Muscle of back (tissue), 11 donors: ENCODE results near the gene CADPS2. TPM values are rescaled to one million over a fixed set of nuclear protein-coding genes. Genes with fewer than 3 reads are reported as not detected.
A peak's percentile ranks its signal among the peaks of the same experiment; 100 is the strongest.
"Not testable (repeated sequence)": the region's sequence is repeated elsewhere in the genome, so short reads cannot be mapped to it uniquely, and the experiment has no call there.

Experiments used
- DNase-seq, 3 donors: peaks; one replicate each; pipeline versions ENCODE4 v3.0.0 to v3.0.0-alpha.2; 2013
- polyA plus RNA-seq, 10 donors: library from polyadenylated mRNA; unstranded; fragments of 120-200 nt; gene quantifications; one replicate each; pipeline ENCODE4 v1.2.1, GENCODE V29; 2013; ENCODE audit not compliant: insufficient read length in 10 of 10

The CADPS2 gene
- polyA plus RNA-seq, 10 donors: 2.7 to 8.6 (median 5.0) TPM

GRCh38 chr7:122299624-122300210, 586.5 kb downstream of the CADPS2 start:
- DNase-seq: peak in 1 of 3 donors; percentile 32

- DNase-seq: no peak
Observed at GRCh38 chr7:122298618-122299017, 587.6 kb downstream of the CADPS2 start.

GRCh38 chr7:122298131-122298530, 588.1 kb downstream of the CADPS2 start:
- no peak for DNase-seq

- DNase-seq: no peak
Observed at GRCh38 chr7:122291189-122291588, 595.1 kb downstream of the CADPS2 start.

GRCh38 chr7:122290476-122290875, 595.8 kb downstream of the CADPS2 start:
- DNase-seq: no peak

- no peak for DNase-seq
Observed at GRCh38 chr7:122289426-122289825, 596.8 kb downstream of the CADPS2 start.

DNA sequence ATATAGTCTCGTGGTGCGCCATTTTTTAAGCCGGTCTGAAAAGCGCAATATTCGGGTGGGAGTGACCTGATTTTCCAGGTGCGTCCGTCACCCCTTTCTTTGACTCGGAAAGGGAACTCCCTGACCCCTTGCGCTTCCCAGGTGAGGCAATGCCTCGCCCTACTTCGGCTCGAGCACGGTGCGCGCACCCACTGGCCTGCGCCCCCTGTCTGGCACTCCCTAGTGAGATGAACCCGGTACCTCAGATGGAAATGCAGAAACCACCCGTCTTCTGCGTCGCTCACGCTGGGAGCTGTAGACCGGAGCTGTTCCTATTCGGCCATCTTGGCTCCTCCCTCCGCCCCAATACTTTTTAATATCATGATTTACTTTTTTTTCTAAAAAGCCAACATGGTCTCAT, 601.7 kb downstream of the CADPS2 start:
- not testable (repeated sequence) for DNase-seq

GRCh38 chr7:122273117-122273516, 613.1 kb downstream of the CADPS2 start:
- no peak for DNase-seq

- DNase-seq: no peak
Observed at GRCh38 chr7:122269241-122269640, 617.0 kb downstream of the CADPS2 start.

Other genes starting within 250 kb of the CADPS2 start
- under 1 TPM in 1 of 10 donors, not detected in 9; 0.18 TPM for gene RNF133, start 187.3 kb downstream of the CADPS2 start, polyA plus RNA-seq
- gene RNF148, start 183.5 kb downstream of the CADPS2 start, polyA plus RNA-seq: under 1 TPM in 1 of 10 donors, not detected in 9; 0.12 TPM
- not detected for gene TAS2R16, start 109.2 kb upstream of the CADPS2 start, polyA plus RNA-seq